Breast epithelium (tissue), 3 donors: ENCODE results near the gene KASH5.

Source experiments
- CTCF ChIP-seq, 3 donors: fragments of 450-650 bp; IDR thresholded peaks; one replicate each; pipeline ENCODE4 v1.5.1; 2016 to 2017; ENCODE audit warnings: antibody characterized with exemption in 3 of 3, mild to moderate bottlenecking in 3 of 3, moderate library complexity in 3 of 3
- POLR2A ChIP-seq: fragments of 450-650 bp; IDR thresholded peaks from one replicate; pipeline ENCODE4 v1.6.1; 2016; ENCODE audit warnings: antibody characterized with exemption, mild to moderate bottlenecking, moderate library complexity
- POLR2AphosphoS5 ChIP-seq, 3 donors: sonication (generic); formaldehyde crosslinking; IDR thresholded peaks; one replicate each; pipeline ENCODE4 v1.6.1; 2017; ENCODE audit warnings: antibody characterized with exemption in 3 of 3

GRCh38 chr19:49448432-49448786 lies 60.4 kb downstream of the KASH5 start:
- no peak for TF ChIP-seq CTCF (IDR thresholded peaks at IDR 0.05)
- no peak for TF ChIP-seq POLR2A
- no peak for TF ChIP-seq POLR2AphosphoS5 (IDR thresholded peaks at IDR 0.05)
